Natural killer cell (primary cell): ENCODE measurements around the gene SORT1. TPM values are rescaled to one million over a fixed set of nuclear protein-coding genes. Genes with fewer than 3 reads are reported as not detected.

Experiments
- ATAC-seq, 3 donors: fragments of 150-1000 bp in 2 of 3; fragments of 200-7000 bp in 1 of 3; cut with Tn5 transposase; 1 replicate in 1 of 3; 2 replicates in 2 of 3; pipeline ENCODE4 v1.10.0; 2021; ENCODE audit warnings: mild to moderate bottlenecking in 2 of 3, moderate library complexity in 2 of 3
- DNase-seq, 2 donors: peaks; one replicate each; pipeline versions ENCODE4 v3.0.0 to v3.0.0-alpha.2; 2013 to 2021; ENCODE audit warnings: mixed read lengths in 1 of 2
- H3K27ac ChIP-seq: one replicate; pipeline ENCODE4 v1.5.1; 2013; ENCODE audit warnings: mild to moderate bottlenecking, low read length
- H3K27me3 ChIP-seq: one replicate; pipeline ENCODE4 v1.6.1; 2013; ENCODE audit warnings: low read length; ENCODE audit not compliant: control insufficient read depth, insufficient read depth
- H3K36me3 ChIP-seq: one replicate; pipeline ENCODE4 v1.6.1; 2013; ENCODE audit warnings: low read length; ENCODE audit not compliant: control insufficient read depth, insufficient read depth
- H3K4me1 ChIP-seq: one replicate; pipeline ENCODE4 v1.6.1; 2013; ENCODE audit warnings: low read length; ENCODE audit not compliant: control insufficient read depth, insufficient read depth
- H3K4me3 ChIP-seq: one replicate; pipeline ENCODE4 v1.5.1; 2013; ENCODE audit warnings: low read length
- H3K9me3 ChIP-seq: one replicate; pipeline ENCODE4 v1.6.1; 2013; ENCODE audit warnings: low read length; ENCODE audit not compliant: control insufficient read depth, insufficient read depth
- H3K27ac Mint-ChIP-seq, 2 donors: one replicate each; pipeline ENCODE4 v1.8.0; 2022; ENCODE audit warnings: mild to moderate bottlenecking in 2 of 2, mixed read lengths in 2 of 2, moderate library complexity in 1 of 2
- H3K27me3 Mint-ChIP-seq, 2 donors: one replicate each; pipeline ENCODE4 v1.8.0; 2022; ENCODE audit warnings: low read depth in 2 of 2, mixed read lengths in 2 of 2
- H3K36me3 Mint-ChIP-seq: one replicate; pipeline ENCODE4 v1.8.0; 2022; ENCODE audit warnings: mixed read lengths
- H3K4me1 Mint-ChIP-seq, 2 donors: one replicate each; pipeline ENCODE4 v1.8.0; 2022; ENCODE audit warnings: mixed read lengths in 2 of 2
- H3K4me3 Mint-ChIP-seq: one replicate; pipeline ENCODE4 v1.8.0; 2022; ENCODE audit warnings: mild to moderate bottlenecking, moderate library complexity, mixed read lengths
- H3K9me3 Mint-ChIP-seq, 2 donors: one replicate each; pipeline ENCODE4 v1.8.0; 2022; ENCODE audit warnings: mixed read lengths in 2 of 2
- WGBS: methylation state at CpG from one replicate; pipeline ENCODE4 v1.1.7; 2013; ENCODE audit warnings: missing lambda C conversion rate; ENCODE audit not compliant: insufficient coverage; 5-methylcytosine and 5-hydroxymethylcytosine counted together
- intact Hi-C: fragments of 100-400 bp; cut with micrococcal nuclease; formaldehyde crosslinking; loops from one replicate; pipeline ENCODE4 v1.14.2; 2022
- total RNA-seq, 4 donors: library from RNA; stranded (reverse); fragments of 120-200 nt in 1 of 4; gene quantifications; one replicate each; pipeline versions ENCODE4 v1.2.3 to v1.2.4, GENCODE V29; 2013 to 2022
- TF ChIP-seq, protein P1 (sequence below): fragments of 200-600 bp; IDR thresholded peaks from one replicate; pipeline ENCODE4 v1.8.0; 2022; ENCODE audit warnings: antibody characterized with exemption

The SORT1 gene
- total RNA-seq, 3 donors from 2014 or later (not counting 1 experiment from before 2014, with no cell fraction given) = 2.7 to 7.1 (median 3.7) TPM

- Histone ChIP-seq H3K27me3 (peaks cover 2% of the 10 kb centered on the region), H3K9me3 (no peaks in the 10 kb centered on the region), H3K4me1 (peaks cover 5% of the 10 kb centered on the region), H3K36me3 (no peaks in the 10 kb centered on the region), H3K27ac (no peak overlapping the region), H3K4me3 (no peak overlapping the region)
- Mint-ChIP-seq H3K27ac (no peak overlapping the region), H3K4me1 (peaks cover 0 to 4% of the 10 kb centered on the region in 2 donors), H3K9me3 (no peaks in the 10 kb centered on the region), H3K4me3 (no peak overlapping the region), H3K36me3 (no peaks in the 10 kb centered on the region), H3K27me3 (peaks cover 35 to 56% of the 10 kb centered on the region in 2 donors)
- TF ChIP-seq, protein P1, sequence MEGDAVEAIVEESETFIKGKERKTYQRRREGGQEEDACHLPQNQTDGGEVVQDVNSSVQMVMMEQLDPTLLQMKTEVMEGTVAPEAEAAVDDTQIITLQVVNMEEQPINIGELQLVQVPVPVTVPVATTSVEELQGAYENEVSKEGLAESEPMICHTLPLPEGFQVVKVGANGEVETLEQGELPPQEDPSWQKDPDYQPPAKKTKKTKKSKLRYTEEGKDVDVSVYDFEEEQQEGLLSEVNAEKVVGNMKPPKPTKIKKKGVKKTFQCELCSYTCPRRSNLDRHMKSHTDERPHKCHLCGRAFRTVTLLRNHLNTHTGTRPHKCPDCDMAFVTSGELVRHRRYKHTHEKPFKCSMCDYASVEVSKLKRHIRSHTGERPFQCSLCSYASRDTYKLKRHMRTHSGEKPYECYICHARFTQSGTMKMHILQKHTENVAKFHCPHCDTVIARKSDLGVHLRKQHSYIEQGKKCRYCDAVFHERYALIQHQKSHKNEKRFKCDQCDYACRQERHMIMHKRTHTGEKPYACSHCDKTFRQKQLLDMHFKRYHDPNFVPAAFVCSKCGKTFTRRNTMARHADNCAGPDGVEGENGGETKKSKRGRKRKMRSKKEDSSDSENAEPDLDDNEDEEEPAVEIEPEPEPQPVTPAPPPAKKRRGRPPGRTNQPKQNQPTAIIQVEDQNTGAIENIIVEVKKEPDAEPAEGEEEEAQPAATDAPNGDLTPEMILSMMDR = no peak
- intact Hi-C loops = no loop called here
- no peak for DNase-seq
- no peak for ATAC-seq
Measured at GRCh38 chr1:109391626-109392025, 6.1 kb downstream of the SORT1 start.

DNA sequence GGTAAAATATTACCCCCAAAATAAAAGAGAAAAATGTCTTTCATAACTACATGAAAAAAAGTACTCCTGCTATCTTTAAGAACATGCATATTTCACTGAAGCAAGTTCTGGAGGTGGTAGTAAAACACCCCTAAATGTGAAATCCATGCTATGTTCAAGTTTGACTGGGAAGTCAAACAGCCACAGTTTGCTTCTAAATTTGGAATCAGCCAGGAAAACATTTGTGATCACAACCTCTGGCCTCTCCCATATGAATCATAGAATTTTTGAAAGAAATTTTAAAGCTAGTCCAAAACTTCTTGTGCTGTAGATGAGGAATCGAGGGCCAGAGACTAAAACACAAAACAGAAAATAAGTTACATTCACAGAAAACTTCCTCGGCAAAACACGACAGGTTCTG lies 6.6 kb downstream of the SORT1 start:
- Histone ChIP-seq H3K9me3 (no peaks in the 10 kb centered on the region), H3K27ac (no peak overlapping the region), H3K36me3 (no peaks in the 10 kb centered on the region), H3K27me3 (no peaks in the 10 kb centered on the region), H3K4me1 (peaks cover 4% of the 10 kb centered on the region), H3K4me3 (no peak overlapping the region)
- Mint-ChIP-seq H3K36me3 (no peaks in the 10 kb centered on the region), H3K9me3 (no peaks in the 10 kb centered on the region), H3K4me1 (no peaks in the 10 kb centered on the region), H3K4me3 (no peak overlapping the region), H3K27me3 (peaks cover 30 to 51% of the 10 kb centered on the region in 2 donors), H3K27ac (no peak overlapping the region)
- WGBS = no CpG with 5 or more reads among the region's 3 CpGs
- ATAC-seq (no peak), DNase-seq (no peak)
- TF ChIP-seq, protein P1 = no peak
- intact Hi-C loops = no loop called here

DNA sequence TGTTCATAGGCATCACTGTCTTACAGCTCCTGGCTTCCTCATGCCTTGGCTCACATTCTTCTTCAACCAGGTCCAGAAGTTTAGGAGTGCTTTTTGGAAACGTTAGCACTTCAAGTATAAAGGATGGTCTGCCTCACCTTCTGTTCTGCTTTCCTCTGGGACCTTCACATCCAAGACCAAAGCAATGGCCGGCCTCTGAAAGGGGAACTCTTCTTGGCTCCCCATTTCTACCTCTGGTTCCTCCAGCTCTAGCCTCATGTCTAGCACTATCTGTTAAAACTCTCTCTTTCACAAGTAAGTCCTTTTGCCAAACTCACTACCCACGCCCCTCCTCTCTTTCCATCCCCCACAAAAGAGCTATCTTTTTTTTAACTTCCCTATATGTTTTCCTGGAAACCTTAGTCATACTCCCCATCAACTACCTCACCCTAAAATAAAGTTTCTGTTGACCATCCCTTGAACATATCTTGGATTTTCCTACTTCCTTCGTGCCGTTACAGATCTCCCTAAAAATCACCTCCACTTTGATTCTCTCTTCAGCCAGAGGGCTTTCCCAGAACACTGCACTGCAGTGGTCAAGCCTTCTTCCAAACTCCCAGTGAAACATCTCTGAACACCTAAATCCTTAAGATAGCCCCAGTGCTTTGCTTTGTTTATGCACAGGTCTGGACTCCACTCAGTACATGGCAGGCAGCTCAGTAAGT lies 7.9 kb downstream of the SORT1 start:
- Mint-ChIP-seq H3K9me3 (no peaks in the 10 kb centered on the region), H3K4me3 (no peak overlapping the region), H3K4me1 (no peaks in the 10 kb centered on the region), H3K27ac (no peak overlapping the region), H3K27me3 (peaks cover 20 to 37% of the 10 kb centered on the region in 2 donors), H3K36me3 (no peaks in the 10 kb centered on the region)
- intact Hi-C loops = no loop called here
- H3K27me3 ChIP-seq = no peaks in the 10 kb centered on the region
- no peak overlapping the region for H3K4me3 ChIP-seq
- H3K27ac ChIP-seq = no peak overlapping the region
- H3K4me1 ChIP-seq = peaks cover 4% of the 10 kb centered on the region
- ATAC-seq (no peak), DNase-seq (no peak)
- H3K36me3 ChIP-seq = no peaks in the 10 kb centered on the region
- TF ChIP-seq, protein P1 = no peak
- WGBS = 69% methylated on average over 5 of the region's 5 CpGs
- H3K9me3 ChIP-seq = no peaks in the 10 kb centered on the region
